ENCODE data around the gene EPSTI1. TPM values are rescaled to one million over a fixed set of nuclear protein-coding genes. Genes with fewer than 3 reads are reported as not detected.

EPSTI1 gene
- total and polyA plus RNA-seq, 10 of the 15 experiments (the other 5 are each of a cell fraction or from before 2014, with no cell fraction given), result 4.7 to 32.0 (median 24.2) TPM

DNA sequence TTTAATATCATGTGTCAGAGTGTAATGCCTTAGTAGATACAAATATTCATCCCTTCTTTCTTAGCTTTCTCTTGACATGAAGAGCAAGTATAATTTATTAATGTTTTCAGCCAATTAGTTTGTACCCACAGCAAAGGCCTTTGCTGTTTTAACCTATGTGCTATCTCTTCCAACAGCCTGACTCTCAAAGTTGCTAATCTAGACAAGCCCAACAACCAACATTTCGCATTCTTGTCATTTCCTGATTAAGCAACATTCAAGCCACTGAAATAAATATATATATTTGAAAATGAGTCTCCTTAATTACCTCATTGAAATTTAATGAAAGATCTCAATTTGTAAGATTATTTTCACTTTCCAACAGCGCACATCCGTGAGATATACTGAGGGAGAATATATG lies 18.5 kb downstream of the EPSTI1 start:
- H2AFZ ChIP-seq (ENCODE audit: control insufficient read depth, low read depth, low read length), result no peak overlapping the region
- ChIA-PET RAD21 (ENCODE audit: unreplicated experiment) (interaction anchor here (0.6 to 2.5 kb wide), 7 partner anchors 17 to 831 kb away, joined by 3 to 17 read pairs (median 4); no protein-coding TSS in a partner anchor), SMC1A (ENCODE audit: uncharacterized antibody, unreplicated experiment) (interaction anchor here (0.7 to 3.2 kb wide), 8 partner anchors 8 to 160 kb away, joined by 3 to 60 read pairs (median 7); partner anchors contain the start of genes DNAJC15 and EPSTI1), POLR2A (interaction anchor here (1.2 to 1.8 kb wide), 2 partner anchors 13 to 18 kb away, joined by 3 to 6 read pairs; partner anchors contain the start of gene EPSTI1), CTCF (interaction anchor here (0.8 to 3.5 kb wide), 12 partner anchors 11 to 403 kb away, joined by 3 to 59 read pairs (median 3); partner anchors contain the start of gene EPSTI1)
- ATAC-seq (no peak), DNase-seq (ENCODE audit: low read depth, low spot score) (no peak), FAIRE-seq (no peak)
- WGBS (ENCODE audit: insufficient coverage, insufficient replicate concordance, low lambda C conversion rate, missing lambda C conversion rate), result 100% methylated on average over 3 of the region's 3 CpGs
- H3K4me1 ChIP-seq (ENCODE audit: control insufficient read depth, insufficient read depth, low read length), result peaks cover 14% of the 10 kb centered on the region
- H3K79me2 ChIP-seq (ENCODE audit: control insufficient read depth, insufficient read depth, low read length), result no peaks in the 10 kb centered on the region; the same call in 1 of the 2 replicates
- no peak overlapping the region for H3K4me2 ChIP-seq (ENCODE audit: control insufficient read depth, insufficient read depth)
- no TSS peak for BruUV-seq (replicated peaks)
- no peaks in the 10 kb centered on the region; the same call in 1 of the 2 replicates for H4K20me1 ChIP-seq (ENCODE audit: control insufficient read depth, insufficient read depth)
- no peaks in the 10 kb centered on the region; the same call in 2 of the 3 replicates for H3K9me3 ChIP-seq (replicated peaks; ENCODE audit: control insufficient read depth, insufficient read depth, low read length)
- TF ChIP-seq EGR1 (IDR thresholded peaks at IDR 0.05; ENCODE audit: borderline replicate concordance in 1 of 2, low read depth in 2 of 2, low read length in 2 of 2) (no peak), USF2 (IDR thresholded peaks at IDR 0.05; ENCODE audit: borderline replicate concordance, low read depth, low read length) (no peak), NR2C2 (IDR thresholded peaks at IDR 0.05; ENCODE audit: borderline replicate concordance, control insufficient read depth, insufficient read length, low read depth) (no peak), IKZF2 (IDR thresholded peaks at IDR 0.05) (no peak), MEF2B (IDR thresholded peaks at IDR 0.05; ENCODE audit: partially characterized antibody, poor library complexity, severe bottlenecking) (no peak), CHD1 (IDR thresholded peaks at IDR 0.05; ENCODE audit: low read depth, low read length) (no peak), MAX (IDR thresholded peaks at IDR 0.05; ENCODE audit: low read depth, low read length) (no peak), SRF (IDR thresholded peaks at IDR 0.05; ENCODE audit: low read depth in 2 of 2, low read length in 2 of 2) (no peak), MXI1 (IDR thresholded peaks at IDR 0.05; ENCODE audit: low read depth, low read length) (no peak), HCFC1 (IDR thresholded peaks at IDR 0.05; ENCODE audit: low read length) (no peak), SUZ12 (IDR thresholded peaks at IDR 0.05; ENCODE audit: unreplicated experiment) (no peak), NBN (IDR thresholded peaks at IDR 0.05) (no peak), LARP7 (IDR thresholded peaks at IDR 0.05) (no peak), ZNF24 (IDR thresholded peaks at IDR 0.05) (no peak), TCF12 (IDR thresholded peaks at IDR 0.05; ENCODE audit: low read depth, low read length) (no peak), RAD21 (IDR thresholded peaks at IDR 0.05; ENCODE audit: insufficient read depth, low read depth, low read length) (no peak), E2F4 (IDR thresholded peaks at IDR 0.05; ENCODE audit: low read depth, low read length) (no peak)
- TF ChIP-seq, protein P1, sequence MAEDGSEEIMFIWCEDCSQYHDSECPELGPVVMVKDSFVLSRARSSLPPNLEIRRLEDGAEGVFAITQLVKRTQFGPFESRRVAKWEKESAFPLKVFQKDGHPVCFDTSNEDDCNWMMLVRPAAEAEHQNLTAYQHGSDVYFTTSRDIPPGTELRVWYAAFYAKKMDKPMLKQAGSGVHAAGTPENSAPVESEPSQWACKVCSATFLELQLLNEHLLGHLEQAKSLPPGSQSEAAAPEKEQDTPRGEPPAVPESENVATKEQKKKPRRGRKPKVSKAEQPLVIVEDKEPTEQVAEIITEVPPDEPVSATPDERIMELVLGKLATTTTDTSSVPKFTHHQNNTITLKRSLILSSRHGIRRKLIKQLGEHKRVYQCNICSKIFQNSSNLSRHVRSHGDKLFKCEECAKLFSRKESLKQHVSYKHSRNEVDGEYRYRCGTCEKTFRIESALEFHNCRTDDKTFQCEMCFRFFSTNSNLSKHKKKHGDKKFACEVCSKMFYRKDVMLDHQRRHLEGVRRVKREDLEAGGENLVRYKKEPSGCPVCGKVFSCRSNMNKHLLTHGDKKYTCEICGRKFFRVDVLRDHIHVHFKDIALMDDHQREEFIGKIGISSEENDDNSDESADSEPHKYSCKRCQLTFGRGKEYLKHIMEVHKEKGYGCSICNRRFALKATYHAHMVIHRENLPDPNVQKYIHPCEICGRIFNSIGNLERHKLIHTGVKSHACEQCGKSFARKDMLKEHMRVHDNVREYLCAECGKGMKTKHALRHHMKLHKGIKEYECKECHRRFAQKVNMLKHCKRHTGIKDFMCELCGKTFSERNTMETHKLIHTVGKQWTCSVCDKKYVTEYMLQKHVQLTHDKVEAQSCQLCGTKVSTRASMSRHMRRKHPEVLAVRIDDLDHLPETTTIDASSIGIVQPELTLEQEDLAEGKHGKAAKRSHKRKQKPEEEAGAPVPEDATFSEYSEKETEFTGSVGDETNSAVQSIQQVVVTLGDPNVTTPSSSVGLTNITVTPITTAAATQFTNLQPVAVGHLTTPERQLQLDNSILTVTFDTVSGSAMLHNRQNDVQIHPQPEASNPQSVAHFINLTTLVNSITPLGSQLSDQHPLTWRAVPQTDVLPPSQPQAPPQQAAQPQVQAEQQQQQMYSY (CRISPR knock-in tag; IDR thresholded peaks at IDR 0.05), result no peak
- no peak overlapping the region for H3K27ac ChIP-seq (ENCODE audit: control insufficient read depth, insufficient read depth)
- peaks cover under 1 to 2% of the 10 kb centered on the region in 2 experiments; a peak in 1 of 4 replicates for H3K36me3 ChIP-seq (ENCODE audit: control insufficient read depth in 2 of 2, insufficient read depth in 2 of 2, low read length in 1 of 2)
- H3K27me3 ChIP-seq (replicated peaks in 1 of 2; ENCODE audit: control insufficient read depth in 2 of 2, insufficient read depth in 2 of 2, low read length in 1 of 2), result no peaks in the 10 kb centered on the region
- no peak overlapping the region for H3K4me3 ChIP-seq
- intact Hi-C loops (cut with micrococcal nuclease; ENCODE audit: unreplicated experiment), result loop anchor here (5.0 to 10.0 kb wide), 2 partner anchors 99 to 291 kb away; no protein-coding TSS in a partner anchor
- in situ Hi-C loops (cut with MboI), result loop anchor here (10.0 kb wide), 2 partner anchors 831 to 901 kb away; partner anchors contain the start of genes CCDC122 and LACC1
- H3K9ac ChIP-seq (ENCODE audit: control insufficient read depth, insufficient read depth, low read length), result no peak overlapping the region

All from GM12878 (cell line).